ENCODE data around the gene TRIM40. TPM values are rescaled to one million over a fixed set of nuclear protein-coding genes. Genes with fewer than 3 reads are reported as not detected.

The TRIM40 gene
- total and polyA plus RNA-seq, 2 of the 13 experiments (the other 11 are each of a cell fraction or from before 2014, with no cell fraction given), result 0.58 TPM; not detected in 1

- TF ChIP-seq ZGPAT (CRISPR knock-in tag; IDR thresholded peaks at IDR 0.05) (no peak), ZNF446 (CRISPR knock-in tag; IDR thresholded peaks at IDR 0.05) (no peak), FOXO4 (CRISPR knock-in tag; conservative IDR thresholded peaks at IDR 0.05) (no peak), ZNF605 (CRISPR knock-in tag; IDR thresholded peaks at IDR 0.05) (0 out of 2 replicates have a peak, but pooled peaks have one; percentile 45), ZBTB46 (CRISPR knock-in tag; IDR thresholded peaks at IDR 0.05; ENCODE audit: borderline replicate concordance) (no peak), SNAPC2 (CRISPR knock-in tag; IDR thresholded peaks at IDR 0.05) (no peak), ZC3H13 (CRISPR knock-in tag; IDR thresholded peaks at IDR 0.05) (peak; percentile 64; the same call in 1 of the 2 replicates), ARID4A (CRISPR knock-in tag; IDR thresholded peaks at IDR 0.05; ENCODE audit: borderline replicate concordance) (no peak), RBM39 (IDR thresholded peaks at IDR 0.05; ENCODE audit: low read depth, low read length, poor library complexity, severe bottlenecking) (no peak), NFAT5 (CRISPR knock-in tag; IDR thresholded peaks at IDR 0.05) (no peak), ZNF337 (CRISPR knock-in tag; IDR thresholded peaks at IDR 0.05; ENCODE audit: borderline replicate concordance, low read depth) (no peak)
These were observed 48.6 kb downstream of the TRIM40 start (continued) for GRCh38 chr6:30184417-30185031.

Measured in HepG2 (cell line).